ENCODE data around the gene SAP30. TPM values are rescaled to one million over a fixed set of nuclear protein-coding genes. Genes with fewer than 3 reads are reported as not detected.

SAP30 gene
- total and polyA plus RNA-seq, 7 donors = 3.5 to 10.7 (median 6.9) TPM

GRCh38 chr4:173332021-173332487 is 38.7 kb upstream of the SAP30 start:
- Histone ChIP-seq H3K4me1 (peaks cover 12% of the 10 kb centered on the region), H3K27ac (peak overlapping the region; percentile 98), H3K4me3 (peak overlapping the region; percentile 92), H3K36me3 (ENCODE audit: insufficient read depth in 1 of 2, low read depth in 1 of 2) (peaks cover 0 to 47% of the 10 kb centered on the region in 2 donors), H3K27me3 (ENCODE audit: insufficient read depth in 3 of 3, low read length in 2 of 3) (no peaks in the 10 kb centered on the region), H3K9me3 (no peaks in the 10 kb centered on the region)
- TF ChIP-seq, protein P1, sequence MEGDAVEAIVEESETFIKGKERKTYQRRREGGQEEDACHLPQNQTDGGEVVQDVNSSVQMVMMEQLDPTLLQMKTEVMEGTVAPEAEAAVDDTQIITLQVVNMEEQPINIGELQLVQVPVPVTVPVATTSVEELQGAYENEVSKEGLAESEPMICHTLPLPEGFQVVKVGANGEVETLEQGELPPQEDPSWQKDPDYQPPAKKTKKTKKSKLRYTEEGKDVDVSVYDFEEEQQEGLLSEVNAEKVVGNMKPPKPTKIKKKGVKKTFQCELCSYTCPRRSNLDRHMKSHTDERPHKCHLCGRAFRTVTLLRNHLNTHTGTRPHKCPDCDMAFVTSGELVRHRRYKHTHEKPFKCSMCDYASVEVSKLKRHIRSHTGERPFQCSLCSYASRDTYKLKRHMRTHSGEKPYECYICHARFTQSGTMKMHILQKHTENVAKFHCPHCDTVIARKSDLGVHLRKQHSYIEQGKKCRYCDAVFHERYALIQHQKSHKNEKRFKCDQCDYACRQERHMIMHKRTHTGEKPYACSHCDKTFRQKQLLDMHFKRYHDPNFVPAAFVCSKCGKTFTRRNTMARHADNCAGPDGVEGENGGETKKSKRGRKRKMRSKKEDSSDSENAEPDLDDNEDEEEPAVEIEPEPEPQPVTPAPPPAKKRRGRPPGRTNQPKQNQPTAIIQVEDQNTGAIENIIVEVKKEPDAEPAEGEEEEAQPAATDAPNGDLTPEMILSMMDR (IDR thresholded peaks at IDR 0.05) = no peak
- WGBS, 3 donors = 40 to 49% (median 47%) methylated on average over 6 of the region's 6 CpGs
- DNase-seq = no peak
- intact Hi-C loops (cut with DNase I) = no loop called here
- no peak for ATAC-seq

- Histone ChIP-seq H3K27ac (peak overlapping the region; percentile 98), H3K27me3 (ENCODE audit: insufficient read depth in 3 of 3, low read length in 2 of 3) (no peaks in the 10 kb centered on the region), H3K4me3 (peak overlapping the region; percentile 92), H3K9me3 (no peaks in the 10 kb centered on the region), H3K4me1 (peaks cover 12% of the 10 kb centered on the region), H3K36me3 (ENCODE audit: insufficient read depth in 1 of 2, low read depth in 1 of 2) (peaks cover 0 to 47% of the 10 kb centered on the region in 2 donors)
- DNase-seq (no peak), ATAC-seq (no peak)
- intact Hi-C loops (cut with DNase I) = no loop called here
- TF ChIP-seq, protein P1 (IDR thresholded peaks at IDR 0.05) = no peak
- WGBS, 3 donors = 14 to 16% (median 14%) methylated on average over 21 of the region's 21 CpGs
Observed at GRCh38 chr4:173332963-173333657, 37.6 kb upstream of the SAP30 start.

GRCh38 chr4:173333658-173334084 is 37.1 kb upstream of the SAP30 start:
- H3K36me3 ChIP-seq (ENCODE audit: insufficient read depth in 1 of 2, low read depth in 1 of 2) = peaks cover 0 to 42% of the 10 kb centered on the region in 2 donors
- peak overlapping the region; percentile 98 for H3K27ac ChIP-seq
- ATAC-seq (peak; percentile 22 to 64 (median 44)), DNase-seq (peak; percentile 54 to 78)
- H3K4me3 ChIP-seq = peak overlapping the region; percentile 92
- TF ChIP-seq, protein P1 (IDR thresholded peaks at IDR 0.05) = no peak
- no peaks in the 10 kb centered on the region for H3K9me3 ChIP-seq
- peaks cover 12% of the 10 kb centered on the region for H3K4me1 ChIP-seq
- WGBS, 3 donors = 0 to 1% (median 0%) methylated on average over 18 to 49 of the region's 53 CpGs
- H3K27me3 ChIP-seq (ENCODE audit: insufficient read depth in 3 of 3, low read length in 2 of 3) = no peaks in the 10 kb centered on the region
- intact Hi-C loops (cut with DNase I) = loop anchor here (1.0 to 2.0 kb wide), 2 partner anchors 37 kb away; partner anchors contain the start of gene SAP30 (in 2 of the 2)

GRCh38 chr4:173334085-173334890 is 36.5 kb upstream of the SAP30 start, which contains the start of gene HMGB2:
HMGB2 (minus strand) TSS chr4:173334358; CDS start chr4:173333649, 709 bp downstream.
- 0% methylated on average over 60 to 61 of the region's 61 CpGs for WGBS, 3 donors
- DNase-seq (peak; percentile 100), ATAC-seq (peak; percentile 96 to 100 (median 99))
- H3K9me3 ChIP-seq = no peaks in the 10 kb centered on the region
- H3K27me3 ChIP-seq (ENCODE audit: insufficient read depth in 3 of 3, low read length in 2 of 3) = no peaks in the 10 kb centered on the region
- TF ChIP-seq, protein P1 (IDR thresholded peaks at IDR 0.05) = no peak
- peaks cover 12% of the 10 kb centered on the region for H3K4me1 ChIP-seq
- peaks cover 0 to 36% of the 10 kb centered on the region in 2 donors for H3K36me3 ChIP-seq (ENCODE audit: insufficient read depth in 1 of 2, low read depth in 1 of 2)
- intact Hi-C loops (cut with DNase I) = loop anchor here (1.0 to 2.0 kb wide), 2 partner anchors 36 to 37 kb away; partner anchors contain the start of gene SAP30 (in 2 of the 2)
- peak within 1 kb of the TSS; percentile 98 for H3K27ac ChIP-seq
- H3K4me3 ChIP-seq = peak within 1 kb of the TSS; percentile 92
